Dendritic cell treated with granulocyte-macrophage colony-stimulating factor and Interleukin-4, amounts not matched to agents 40 ng/mL and 50 ng/mL, for 4 days (primary cell): ENCODE data around the gene MCFD2.
"Not testable (repeated sequence)": the region's sequence is repeated elsewhere in the genome, so short reads cannot be mapped to it uniquely, and the experiment has no call there.

Source experiments
- H3K27ac Mint-ChIP-seq: one replicate; pipeline ENCODE4 v1.8.0; 2022; ENCODE audit warnings: mild to moderate bottlenecking, mixed read lengths
- H3K27me3 Mint-ChIP-seq: one replicate; pipeline ENCODE4 v1.8.0; 2022; ENCODE audit warnings: mild to moderate bottlenecking, mixed read lengths
- H3K36me3 Mint-ChIP-seq: one replicate; pipeline ENCODE4 v1.8.0; 2022; ENCODE audit warnings: low read depth, mixed read lengths
- H3K4me1 Mint-ChIP-seq: one replicate; pipeline ENCODE4 v1.8.0; 2022; ENCODE audit warnings: low read depth, mixed read lengths
- H3K4me3 Mint-ChIP-seq: one replicate; pipeline ENCODE4 v1.8.0; 2022; ENCODE audit warnings: mild to moderate bottlenecking, moderate library complexity, mixed read lengths
- H3K9me3 Mint-ChIP-seq: one replicate; pipeline ENCODE4 v1.8.0; 2022; ENCODE audit warnings: mixed read lengths
- intact Hi-C: fragments of 100-400 bp; cut with micrococcal nuclease; formaldehyde crosslinking; loops from one replicate; pipeline ENCODE4 v1.15.0; 2022

MCFD2 gene

GRCh38 chr2:46924038-46924437, 8.4 kb upstream of the MCFD2 start:
- Mint-ChIP-seq H3K27me3 (no peaks in the 10 kb centered on the region), H3K9me3 (peaks cover 15% of the 10 kb centered on the region), H3K4me1 (peaks cover 12% of the 10 kb centered on the region), H3K36me3 (peaks cover 13% of the 10 kb centered on the region), H3K27ac (no peak overlapping the region), H3K4me3 (no peak overlapping the region)
- intact Hi-C loops, result no loop called here

DNA sequence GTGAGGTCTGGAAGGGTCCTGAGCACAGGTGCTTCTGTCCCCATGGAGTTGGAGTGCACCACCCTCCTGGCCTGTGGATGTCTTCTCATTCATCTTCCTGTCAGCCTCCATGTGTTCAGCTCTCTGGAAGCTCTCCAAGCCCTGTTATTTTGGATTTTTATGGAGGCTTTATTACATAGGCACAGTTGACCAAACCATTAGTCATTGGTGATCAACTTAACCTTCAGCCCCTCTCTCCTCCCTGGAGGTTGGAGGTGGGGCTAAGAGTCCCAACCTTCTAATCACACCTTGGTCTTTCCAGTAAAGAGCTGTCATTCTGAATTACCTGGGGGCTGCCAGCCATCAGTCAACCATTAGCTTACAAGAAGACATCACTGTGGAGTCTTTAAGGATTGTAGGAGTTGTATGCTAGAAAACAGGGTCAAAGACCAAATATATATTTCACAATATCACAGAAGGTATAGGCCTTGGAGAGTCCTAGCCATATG, 7.5 kb upstream of the MCFD2 start:
- H3K4me1 Mint-ChIP-seq, result peaks cover 12% of the 10 kb centered on the region
- no peak overlapping the region for H3K4me3 Mint-ChIP-seq
- no peaks in the 10 kb centered on the region for H3K27me3 Mint-ChIP-seq
- H3K9me3 Mint-ChIP-seq, result peaks cover 15% of the 10 kb centered on the region
- H3K27ac Mint-ChIP-seq, result no peak overlapping the region
- intact Hi-C loops, result no loop called here
- peaks cover 13% of the 10 kb centered on the region for H3K36me3 Mint-ChIP-seq

DNA sequence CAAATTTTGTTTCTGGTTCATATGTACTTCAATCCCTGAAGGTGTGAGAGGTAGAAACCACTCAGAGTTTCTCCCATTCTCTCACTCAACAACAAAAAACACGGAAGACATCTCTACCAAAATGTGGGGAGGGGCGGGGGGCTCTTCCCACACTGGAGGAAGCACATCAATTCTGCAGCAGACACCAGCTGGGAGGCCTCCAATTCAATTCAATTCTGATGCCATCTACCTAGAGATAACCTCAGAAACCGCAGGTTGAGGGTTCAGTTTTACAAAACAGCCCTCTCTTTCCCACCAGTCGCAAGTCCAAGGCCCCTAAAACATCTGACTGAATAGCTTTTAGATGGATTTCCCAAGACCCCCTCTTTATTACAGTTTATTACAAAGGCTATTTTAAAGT, 7.0 kb upstream of the MCFD2 start:
- H3K36me3 Mint-ChIP-seq, result peaks cover 13% of the 10 kb centered on the region
- no peak overlapping the region for H3K4me3 Mint-ChIP-seq
- H3K9me3 Mint-ChIP-seq, result peaks cover 15% of the 10 kb centered on the region
- intact Hi-C loops, result no loop called here
- H3K4me1 Mint-ChIP-seq, result peaks cover 15% of the 10 kb centered on the region
- no peak overlapping the region for H3K27ac Mint-ChIP-seq
- H3K27me3 Mint-ChIP-seq, result no peaks in the 10 kb centered on the region

DNA sequence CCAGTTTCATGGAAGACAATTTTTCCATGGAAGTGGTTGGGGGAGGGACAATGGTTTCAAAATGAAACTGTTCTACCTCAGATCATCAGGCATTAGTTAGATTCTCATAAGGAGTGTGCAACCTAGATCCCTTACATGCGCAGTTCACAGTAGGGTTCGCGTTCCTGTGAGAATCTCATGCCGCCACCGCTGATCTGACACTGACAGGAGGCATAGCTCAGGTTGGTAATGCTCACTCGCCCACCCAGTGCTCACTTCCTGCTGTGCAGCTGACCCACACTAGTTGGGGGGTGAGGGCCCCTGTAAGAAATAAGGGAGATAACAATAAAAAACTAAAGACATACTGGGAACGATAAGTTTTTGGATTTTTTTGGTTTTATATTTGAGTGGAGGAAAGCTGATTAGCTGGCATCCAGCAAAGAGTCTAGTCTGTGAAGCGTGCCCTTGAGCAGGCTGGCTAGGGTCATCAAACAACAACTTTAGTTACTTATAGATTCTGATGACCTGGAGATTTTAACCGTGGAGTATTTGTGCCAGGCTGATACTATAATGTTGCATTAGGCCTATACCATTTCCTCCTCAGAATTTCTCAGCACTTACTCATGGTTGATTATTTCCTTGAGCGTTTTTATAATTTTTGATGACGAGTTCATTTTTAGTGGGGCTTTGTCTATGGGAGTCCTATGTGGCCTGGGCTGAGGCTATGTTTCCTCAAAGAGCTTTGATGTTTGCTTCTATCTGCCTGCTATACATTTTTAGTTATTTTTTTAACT, 6.3 kb upstream of the MCFD2 start:
- Mint-ChIP-seq H3K4me1 (peaks cover 21% of the 10 kb centered on the region), H3K9me3 (peaks cover 9% of the 10 kb centered on the region), H3K27ac (no peak overlapping the region), H3K4me3 (no peak overlapping the region), H3K27me3 (no peaks in the 10 kb centered on the region), H3K36me3 (peaks cover 8% of the 10 kb centered on the region)
- intact Hi-C loops, result no loop called here

- Mint-ChIP-seq H3K27ac (no peak overlapping the region), H3K27me3 (no peaks in the 10 kb centered on the region), H3K9me3 (no peaks in the 10 kb centered on the region), H3K4me1 (peaks cover 40% of the 10 kb centered on the region), H3K4me3 (no peak overlapping the region), H3K36me3 (peaks cover 26% of the 10 kb centered on the region)
- intact Hi-C loops, result loop anchor here (2.0 kb wide), 1 partner anchor 405 kb away; no protein-coding TSS in a partner anchor
Measured at GRCh38 chr2:46917628-46918027, 2.0 kb upstream of the MCFD2 start.

DNA sequence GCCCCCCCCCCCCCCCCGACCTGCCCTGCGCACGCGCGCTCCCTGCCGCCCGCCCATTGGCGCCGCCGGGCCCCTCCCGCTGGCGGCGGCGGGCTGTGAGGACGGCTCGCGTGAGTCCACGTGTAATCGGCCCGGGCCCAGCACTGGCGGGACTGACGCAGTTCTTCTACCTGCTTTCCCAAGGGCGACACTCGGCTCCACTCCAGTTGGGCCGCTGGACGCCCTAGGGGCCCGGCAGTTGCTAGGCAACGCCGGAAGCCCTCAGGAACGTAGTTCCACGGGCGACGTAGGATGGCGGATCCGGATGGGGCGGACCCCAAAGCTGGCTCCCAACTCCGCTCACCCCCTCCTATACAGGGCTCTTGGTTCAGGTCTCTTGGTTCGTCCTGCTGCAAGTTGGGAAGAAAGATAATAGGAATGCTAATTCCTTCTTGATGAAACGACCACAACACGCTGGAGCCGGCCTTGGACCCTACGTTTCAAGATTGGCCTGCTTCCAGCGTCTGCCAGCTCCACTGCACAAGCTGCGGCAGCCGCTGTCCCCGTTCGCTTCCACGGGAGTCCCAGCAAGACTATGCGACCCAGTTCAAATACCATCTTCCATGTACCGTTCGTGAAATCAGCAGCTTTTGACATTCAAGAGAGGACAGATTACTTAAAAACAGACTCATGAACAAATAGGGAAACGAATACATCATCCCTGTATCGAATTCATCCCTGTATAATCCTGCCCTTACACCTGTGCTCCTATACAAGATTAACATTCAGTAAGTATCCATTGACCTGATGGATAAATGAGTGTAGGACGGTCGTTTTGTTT, 415 bp upstream of the MCFD2 start:
- H3K36me3 Mint-ChIP-seq, result peaks cover 43% of the 10 kb centered on the region
- no peaks in the 10 kb centered on the region for H3K9me3 Mint-ChIP-seq
- H3K27me3 Mint-ChIP-seq, result no peaks in the 10 kb centered on the region
- peak overlapping the region; percentile 85 for H3K27ac Mint-ChIP-seq
- H3K4me3 Mint-ChIP-seq, result peak overlapping the region; percentile 91
- H3K4me1 Mint-ChIP-seq, result peaks cover 35% of the 10 kb centered on the region
- intact Hi-C loops, result loop anchor here (2.0 kb wide), 1 partner anchor 27 kb away; no protein-coding TSS in a partner anchor

DNA sequence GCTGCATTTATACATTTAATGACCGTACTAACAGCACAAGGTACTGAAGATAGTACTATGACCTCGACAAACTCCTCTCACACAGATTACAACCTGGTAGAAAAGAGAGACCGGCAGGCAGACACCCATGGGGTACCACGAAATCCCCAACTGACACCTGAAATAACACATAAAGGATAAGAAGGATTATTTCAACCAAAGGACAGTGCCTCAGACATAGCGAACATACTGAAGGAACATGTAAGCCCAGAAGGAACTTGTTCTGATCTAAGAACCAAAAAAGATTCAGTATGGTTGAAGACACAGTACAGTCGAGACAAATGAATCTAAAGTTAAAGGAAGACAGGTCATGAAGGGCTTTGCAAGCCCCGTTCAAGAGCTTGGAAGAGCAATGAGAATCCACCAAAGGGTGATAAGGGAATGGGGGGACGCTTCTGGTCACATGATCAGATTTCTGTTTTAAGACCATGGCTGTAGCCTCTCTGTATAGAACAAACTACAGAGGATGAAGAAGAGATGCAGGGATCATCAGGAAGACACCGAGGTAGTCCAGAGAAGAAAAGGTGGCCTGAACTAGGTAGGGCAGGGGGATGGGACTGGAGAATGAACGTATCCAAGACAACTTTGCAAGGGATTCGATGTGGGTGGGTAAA, 902 bp downstream of the MCFD2 start:
- peak overlapping the region; percentile 91 for H3K4me3 Mint-ChIP-seq
- H3K27me3 Mint-ChIP-seq, result no peaks in the 10 kb centered on the region
- H3K9me3 Mint-ChIP-seq, result no peaks in the 10 kb centered on the region
- H3K27ac Mint-ChIP-seq, result peak overlapping the region; percentile 85
- intact Hi-C loops, result loop anchor here (2.0 kb wide), 1 partner anchor 28 kb away; no protein-coding TSS in a partner anchor
- peaks cover 41% of the 10 kb centered on the region for H3K4me1 Mint-ChIP-seq
- H3K36me3 Mint-ChIP-seq, result peaks cover 52% of the 10 kb centered on the region

GRCh38 chr2:46913471-46914381, 1.9 kb downstream of the MCFD2 start:
- intact Hi-C loops, result loop anchor here (2.0 kb wide), 1 partner anchor 29 kb away; no protein-coding TSS in a partner anchor
- Mint-ChIP-seq H3K4me1 (peaks cover 46% of the 10 kb centered on the region), H3K36me3 (peaks cover 62% of the 10 kb centered on the region)

DNA sequence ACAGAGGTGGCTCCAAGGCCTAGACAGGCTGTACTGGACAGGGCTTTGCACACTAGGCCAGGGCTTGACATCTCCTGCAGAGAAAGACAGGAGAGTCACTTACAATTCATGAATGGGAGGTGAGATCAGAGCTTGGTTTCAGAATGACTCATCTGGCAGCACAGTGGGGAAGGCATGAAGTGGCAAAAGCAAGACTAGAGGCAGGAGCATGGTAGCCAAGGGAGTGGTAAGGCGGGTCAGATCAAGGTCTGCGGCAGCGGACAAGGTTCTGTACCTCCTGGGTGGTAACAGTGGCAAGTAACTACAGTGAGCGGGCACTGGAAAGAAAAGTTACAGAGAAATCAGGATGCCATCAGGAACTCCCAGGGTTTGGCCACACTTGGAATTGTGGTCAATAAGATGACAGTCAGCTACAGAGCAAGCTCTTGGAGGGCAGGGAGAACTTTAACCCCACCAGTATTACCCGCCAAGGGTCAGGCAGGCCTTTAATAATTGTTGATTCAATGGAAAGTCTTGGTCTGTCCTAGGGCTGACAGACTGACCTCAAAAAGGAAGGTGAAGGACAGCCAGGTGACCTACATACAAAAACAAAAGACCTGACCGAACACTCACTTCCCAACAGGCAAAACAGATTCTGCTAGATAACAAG, 5.7 kb downstream of the MCFD2 start:
- Mint-ChIP-seq H3K27me3 (no peaks in the 10 kb centered on the region), H3K9me3 (peaks cover 7% of the 10 kb centered on the region), H3K4me3 (no peak overlapping the region), H3K27ac (no peak overlapping the region), H3K36me3 (peaks cover 86% of the 10 kb centered on the region), H3K4me1 (peaks cover 31% of the 10 kb centered on the region)
- intact Hi-C loops, result no loop called here

More at GRCh38 chr2:46913471-46914381, 1.9 kb downstream of the MCFD2 start:
- peak overlapping the region; percentile 31 for H3K27ac Mint-ChIP-seq
- H3K9me3 Mint-ChIP-seq, result no peaks in the 10 kb centered on the region
- no peaks in the 10 kb centered on the region for H3K27me3 Mint-ChIP-seq
- no peak overlapping the region for H3K4me3 Mint-ChIP-seq

DNA sequence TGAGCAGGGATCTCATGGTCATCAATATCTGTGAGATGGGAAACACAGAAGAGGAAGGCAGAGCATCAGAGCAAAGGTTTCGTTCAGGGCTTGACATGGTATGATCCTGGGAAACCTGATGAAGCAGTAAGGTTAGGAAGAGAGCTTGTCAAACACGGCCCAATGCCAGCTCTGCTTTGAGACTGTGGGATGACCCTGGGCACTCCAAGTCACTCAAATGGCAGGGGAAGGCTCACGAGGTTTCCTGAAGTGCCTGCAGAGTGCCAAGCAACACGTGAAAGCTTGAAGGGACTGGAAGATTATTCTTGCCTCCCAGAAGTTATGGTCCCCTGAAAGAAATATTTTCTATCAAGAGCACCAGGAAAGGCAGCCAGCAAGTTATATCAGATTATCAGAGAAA, 6.5 kb downstream of the MCFD2 start:
- Mint-ChIP-seq H3K36me3 (peaks cover 90% of the 10 kb centered on the region), H3K4me3 (no peak overlapping the region), H3K27ac (no peak overlapping the region), H3K27me3 (no peaks in the 10 kb centered on the region), H3K9me3 (peaks cover 9% of the 10 kb centered on the region), H3K4me1 (peaks cover 31% of the 10 kb centered on the region)
- intact Hi-C loops, result no loop called here

GRCh38 chr2:46904908-46905678, 10.5 kb downstream of the MCFD2 start:
- peaks cover 69% of the 10 kb centered on the region for H3K36me3 Mint-ChIP-seq

GRCh38 chr2:46902980-46903379, 12.6 kb downstream of the MCFD2 start:
- H3K27ac Mint-ChIP-seq, result peak overlapping the region; percentile 60
- peaks cover 31% of the 10 kb centered on the region for H3K4me1 Mint-ChIP-seq
- H3K4me3 Mint-ChIP-seq, intact Hi-C loops, H3K9me3 Mint-ChIP-seq, H3K27me3 Mint-ChIP-seq: not testable (repeated sequence)
- H3K36me3 Mint-ChIP-seq, result peaks cover 48% of the 10 kb centered on the region

More at GRCh38 chr2:46904908-46905678, 10.5 kb downstream of the MCFD2 start:
- H3K27me3 Mint-ChIP-seq, H3K9me3 Mint-ChIP-seq, H3K27ac Mint-ChIP-seq, H3K4me3 Mint-ChIP-seq, intact Hi-C loops: not testable (repeated sequence)
- peaks cover 34% of the 10 kb centered on the region for H3K4me1 Mint-ChIP-seq
